HG02970 (cell line): Measurements from ENCODE around the gene ADD1.
A peak's percentile ranks its signal among the peaks of the same experiment; 100 is the strongest.

Experiments used
- ATAC-seq: cut with Tn5 transposase; IDR thresholded peaks from one replicate; pipeline ENCODE4 v1.9.1; 2021; ENCODE audit warnings: mild to moderate bottlenecking, moderate library complexity, moderate number of reproducible peaks; ENCODE audit not compliant: unreplicated experiment, low FRiP score

ADD1 gene

DNA sequence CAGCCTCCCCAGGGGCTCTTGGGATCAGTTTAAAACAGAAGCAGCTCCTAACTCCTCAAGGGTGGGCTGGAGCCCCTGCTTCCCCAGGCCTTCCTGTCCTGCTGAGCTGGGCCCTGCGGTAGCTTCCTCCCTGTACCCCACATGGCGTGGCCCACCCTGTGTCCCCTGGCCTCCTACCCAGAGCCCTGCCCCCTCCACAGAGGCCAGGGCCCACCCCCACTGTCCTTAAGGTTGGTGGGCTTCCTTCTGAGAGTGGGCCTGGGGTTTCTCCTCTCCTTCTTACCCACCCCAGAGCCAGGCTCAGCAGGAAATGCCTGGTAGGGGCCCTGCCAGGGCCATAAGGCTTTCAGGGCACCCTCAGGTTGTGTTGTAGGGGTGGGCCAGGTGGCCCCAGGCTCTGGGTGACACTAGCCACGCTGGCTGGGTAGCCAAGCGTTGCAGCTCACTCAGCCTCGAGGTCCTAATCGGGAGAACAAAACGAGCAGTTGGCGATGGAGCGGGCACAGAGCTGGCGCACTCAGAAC is 39.1 kb upstream of the ADD1 start:
- no peak for ATAC-seq

GRCh38 chr4:2804973-2805501 is 38.6 kb upstream of the ADD1 start:
- no peak for ATAC-seq

DNA sequence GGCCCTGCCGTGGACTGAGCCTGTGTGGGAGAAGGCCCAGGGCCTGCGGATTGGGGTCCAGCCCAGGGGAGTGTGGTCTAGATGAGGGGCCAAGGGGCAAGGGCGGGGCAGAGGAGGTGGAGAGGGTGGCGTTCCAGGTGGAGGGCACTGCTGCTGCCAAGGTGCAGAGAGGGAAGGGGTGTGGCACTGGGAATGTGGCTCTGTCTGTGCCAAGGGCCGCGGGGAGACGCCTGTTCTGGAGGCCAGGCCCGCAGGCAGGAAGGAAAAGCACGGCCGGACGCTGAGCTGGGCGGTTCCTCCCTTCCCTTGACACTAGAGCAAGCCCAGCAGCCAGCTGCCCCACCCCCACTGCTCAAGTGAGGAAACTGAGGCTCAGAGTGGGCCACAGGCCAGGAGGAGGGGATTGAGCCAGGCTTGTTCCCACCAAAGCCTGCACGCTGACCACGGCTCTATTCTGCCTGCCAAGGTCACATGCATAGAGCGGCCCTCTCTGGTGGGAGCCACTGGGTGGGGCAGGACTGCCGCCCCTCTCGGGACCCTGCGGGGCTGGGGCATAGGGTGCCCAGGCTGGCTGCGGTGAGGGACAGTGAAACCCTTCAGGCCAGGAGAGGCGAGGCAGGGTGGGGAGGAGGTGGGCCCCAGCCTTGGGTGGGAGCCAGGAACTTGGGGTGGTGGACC is 37.8 kb upstream of the ADD1 start:
- ATAC-seq, result no peak

DNA sequence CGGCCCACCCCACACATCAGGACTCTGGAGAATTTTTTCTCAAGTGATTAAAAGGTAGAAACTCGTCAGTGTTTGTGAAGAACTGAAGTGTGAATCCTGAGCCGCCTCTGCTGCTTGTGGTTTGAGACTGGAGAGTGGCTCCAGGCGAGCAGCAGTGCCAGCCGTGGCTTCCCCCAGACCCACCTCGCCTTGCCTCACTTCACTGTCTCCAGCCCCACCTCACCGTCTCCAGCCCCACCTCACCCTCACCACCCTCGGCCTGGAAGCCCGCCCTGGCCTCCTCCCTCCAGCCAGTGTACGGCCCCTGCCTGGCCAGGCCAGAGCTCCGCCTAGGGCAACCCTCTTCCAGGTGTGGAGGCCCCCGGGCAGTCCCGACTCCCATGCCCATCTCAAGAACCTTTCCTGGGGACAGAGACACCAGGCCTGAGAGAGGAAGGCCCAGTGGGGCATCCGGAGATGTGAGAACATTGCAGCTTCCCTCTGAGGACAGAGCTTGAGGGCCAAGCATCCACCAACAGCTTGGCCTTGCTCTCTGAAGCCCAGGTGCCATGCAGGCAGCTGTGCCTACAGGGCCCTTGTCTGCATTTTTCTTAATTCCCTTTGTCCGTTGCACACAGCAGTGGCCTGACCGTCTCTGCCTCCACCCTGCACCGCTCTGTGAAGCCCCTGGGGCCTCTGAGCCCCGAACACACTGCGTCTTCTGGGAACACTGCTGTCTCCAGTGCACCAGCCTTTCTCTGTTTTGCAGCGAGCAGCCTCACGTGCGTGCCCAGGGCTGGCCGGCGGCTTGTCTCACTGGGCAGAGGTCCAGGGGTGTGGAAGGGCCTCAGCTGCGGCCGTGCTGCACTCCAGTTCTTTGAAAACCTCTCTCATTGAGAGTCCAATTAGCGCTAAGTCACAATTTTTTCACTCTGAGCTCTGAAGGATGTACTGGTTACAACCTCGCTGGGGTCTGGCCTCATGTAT is 37.0 kb upstream of the ADD1 start:
- ATAC-seq, result no peak

- no peak for ATAC-seq
These were observed 36.1 kb upstream of the ADD1 start for GRCh38 chr4:2807571-2807970.

- no peak for ATAC-seq
These were observed 35.6 kb upstream of the ADD1 start for GRCh38 chr4:2808001-2808400.

- ATAC-seq, result no peak
These were observed 33.9 kb upstream of the ADD1 start for GRCh38 chr4:2809610-2810180.

DNA sequence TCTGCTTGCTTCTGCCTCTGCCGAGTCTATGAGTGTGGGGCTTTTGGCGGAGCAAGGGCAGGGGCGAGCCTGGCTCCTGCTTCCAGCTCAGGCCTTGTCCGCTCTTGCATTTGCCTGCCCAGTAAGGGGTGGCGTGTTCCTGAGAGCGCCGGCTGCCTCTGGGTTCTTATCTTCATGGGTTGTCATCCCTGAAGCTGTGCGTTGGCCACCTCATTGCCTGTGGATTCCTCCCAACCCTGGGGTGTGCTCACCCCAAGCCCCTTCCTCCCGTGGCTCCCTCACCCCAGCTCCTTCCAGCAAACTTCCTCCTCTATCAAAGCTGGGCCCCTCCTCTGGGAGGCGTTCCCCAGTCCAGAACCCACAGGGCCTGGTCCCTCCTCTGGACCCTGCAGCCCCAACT is 33.3 kb upstream of the ADD1 start:
- ATAC-seq, result no peak

GRCh38 chr4:2811830-2812611 is 31.6 kb upstream of the ADD1 start:
- peak; percentile 50 for ATAC-seq

- ATAC-seq, result no peak
These were observed 30.9 kb upstream of the ADD1 start for GRCh38 chr4:2812612-2813354.

GRCh38 chr4:2813446-2814405 is 29.9 kb upstream of the ADD1 start:
- ATAC-seq, result no peak

DNA sequence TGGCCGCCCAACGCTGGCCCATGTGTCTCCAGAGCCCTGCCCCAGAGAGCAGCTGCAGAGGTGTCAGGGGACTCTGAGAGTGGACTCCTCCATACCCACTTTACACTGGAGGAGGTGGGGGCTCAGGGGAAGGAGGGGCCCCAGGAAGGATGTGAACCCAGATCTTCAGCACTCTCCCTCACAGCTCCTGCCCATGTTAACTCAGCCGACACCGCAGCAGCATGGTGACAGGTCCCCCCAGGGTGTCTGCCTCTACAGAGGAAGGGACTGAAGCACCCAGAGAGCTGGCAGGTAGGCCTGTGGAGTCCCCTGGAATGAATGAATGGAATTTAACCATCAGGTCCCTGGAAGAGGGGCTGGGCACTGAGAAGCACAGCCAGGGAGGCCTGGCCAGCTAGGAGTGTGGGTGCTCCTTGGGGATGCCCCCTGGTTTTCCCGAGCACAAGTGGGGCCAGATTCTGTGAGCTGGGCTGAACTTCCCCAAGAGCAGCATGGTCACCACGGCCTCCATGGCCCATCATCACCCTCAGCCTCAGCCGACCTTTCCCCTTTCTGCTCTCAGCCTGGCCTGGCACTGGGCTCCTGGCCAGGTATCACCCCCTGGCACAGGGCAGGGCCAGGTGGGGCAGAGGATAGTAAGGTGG is 28.9 kb upstream of the ADD1 start:
- no peak for ATAC-seq

DNA sequence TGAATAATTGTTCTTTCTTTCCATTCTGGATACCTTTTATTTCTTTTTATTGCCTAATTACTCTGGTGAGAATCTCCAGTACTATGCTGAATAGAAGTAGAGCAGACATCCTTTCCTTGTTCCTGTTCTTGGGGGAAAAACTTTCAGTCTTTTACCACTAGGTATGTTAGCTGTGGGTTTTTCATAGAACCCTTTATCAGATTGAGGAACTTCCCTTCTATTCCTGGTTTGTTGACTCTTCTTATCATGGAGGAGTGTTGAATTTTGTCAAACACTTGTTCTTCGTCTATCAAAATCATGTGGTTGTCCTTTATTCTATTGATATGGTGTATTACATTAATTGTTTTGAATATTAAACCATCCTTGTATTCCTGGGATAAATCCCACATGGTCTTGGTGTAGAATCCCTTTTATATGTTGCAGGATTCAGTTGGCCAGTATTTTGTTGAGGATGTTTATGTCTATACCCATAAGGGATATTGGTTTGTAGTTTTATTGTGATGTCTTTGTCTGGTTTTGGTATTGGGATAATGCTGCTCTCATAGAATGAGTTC is 27.2 kb upstream of the ADD1 start:
- no peak for ATAC-seq

GRCh38 chr4:2817137-2817536 is 26.5 kb upstream of the ADD1 start:
- no peak for ATAC-seq

DNA sequence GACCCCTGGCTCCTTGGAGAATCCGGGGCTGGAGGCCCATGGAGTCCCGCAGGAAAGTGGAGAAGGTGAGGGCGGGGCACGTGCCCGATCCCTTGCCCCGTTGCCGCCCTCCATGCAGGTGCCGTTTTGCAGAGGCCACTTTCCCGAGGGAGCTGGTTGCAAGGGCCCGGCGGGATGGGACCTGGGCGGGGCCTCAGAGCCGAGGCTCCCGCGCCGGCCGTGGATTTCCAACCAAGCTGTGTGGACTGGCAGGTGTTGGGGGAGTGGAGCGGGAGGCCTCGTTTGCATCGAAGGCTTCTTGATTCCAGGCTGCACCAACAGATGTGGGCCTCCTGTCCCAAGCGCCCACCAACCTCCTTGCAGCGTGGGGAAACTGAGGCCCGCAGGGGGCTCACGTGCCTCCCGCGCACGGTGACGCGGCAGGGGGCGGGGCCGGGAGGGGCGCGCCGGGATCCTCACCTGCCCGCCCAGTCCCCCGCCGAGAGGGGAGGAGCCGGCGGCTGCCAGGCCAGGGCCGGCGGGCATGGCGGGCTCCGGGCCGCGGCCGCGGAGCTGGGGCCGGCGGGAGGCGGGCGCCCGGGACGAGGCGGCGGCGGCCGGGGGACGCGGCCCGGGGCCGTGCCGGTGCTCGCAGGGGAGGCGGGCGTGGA is 25.8 kb upstream of the ADD1 start:
- no peak for ATAC-seq

GRCh38 chr4:2818351-2818939 is 25.2 kb upstream of the ADD1 start:
- no peak for ATAC-seq
